Suprapubic skin (tissue), 4 donors: ENCODE data around the gene PTPRM.

ENCODE experiments used
- POLR2A ChIP-seq, 2 donors: fragments of 450-650 bp; IDR thresholded peaks; one replicate each; pipeline ENCODE4 v1.6.1; 2017; ENCODE audit warnings: antibody characterized with exemption in 2 of 2, mild to moderate bottlenecking in 2 of 2, moderate library complexity in 2 of 2
- POLR2AphosphoS5 ChIP-seq, 3 donors: sonication (generic); formaldehyde crosslinking; IDR thresholded peaks; one replicate each; pipeline ENCODE4 v1.6.1; 2017; ENCODE audit warnings: antibody characterized with exemption in 3 of 3
- TF ChIP-seq, protein P1 (sequence below), 2 donors: fragments of 200-600 bp in 1 of 2; fragments of 450-650 bp in 1 of 2; sonication (generic) in 1 of 2; IDR thresholded peaks; one replicate each; pipeline ENCODE4 v1.5.1; 2016 to 2019; ENCODE audit warnings: antibody characterized with exemption in 2 of 2, mild to moderate bottlenecking in 1 of 2, moderate library complexity in 1 of 2

DNA sequence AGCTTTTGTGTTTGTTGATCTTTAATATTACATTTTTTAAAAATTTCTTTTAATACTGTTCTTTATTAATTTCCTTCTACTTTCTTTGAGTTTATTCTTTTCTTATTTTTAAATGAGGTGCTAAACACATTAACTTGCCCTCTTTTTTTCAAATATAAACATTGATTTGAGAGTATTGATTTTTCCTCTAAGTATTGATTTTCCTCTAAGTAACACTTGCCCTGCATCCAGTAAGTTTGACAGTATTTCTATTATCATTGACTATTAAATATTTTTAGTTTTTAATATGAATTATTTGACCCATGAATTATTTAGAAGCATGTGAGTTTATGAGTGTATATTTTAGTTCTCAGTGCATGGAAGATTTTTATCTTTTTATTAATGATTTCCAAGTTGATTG lies 705.1 kb downstream of the PTPRM start:
- TF ChIP-seq POLR2A (IDR thresholded peaks at IDR 0.05) (no peak), POLR2AphosphoS5 (IDR thresholded peaks at IDR 0.05) (no peak)
- TF ChIP-seq, protein P1, sequence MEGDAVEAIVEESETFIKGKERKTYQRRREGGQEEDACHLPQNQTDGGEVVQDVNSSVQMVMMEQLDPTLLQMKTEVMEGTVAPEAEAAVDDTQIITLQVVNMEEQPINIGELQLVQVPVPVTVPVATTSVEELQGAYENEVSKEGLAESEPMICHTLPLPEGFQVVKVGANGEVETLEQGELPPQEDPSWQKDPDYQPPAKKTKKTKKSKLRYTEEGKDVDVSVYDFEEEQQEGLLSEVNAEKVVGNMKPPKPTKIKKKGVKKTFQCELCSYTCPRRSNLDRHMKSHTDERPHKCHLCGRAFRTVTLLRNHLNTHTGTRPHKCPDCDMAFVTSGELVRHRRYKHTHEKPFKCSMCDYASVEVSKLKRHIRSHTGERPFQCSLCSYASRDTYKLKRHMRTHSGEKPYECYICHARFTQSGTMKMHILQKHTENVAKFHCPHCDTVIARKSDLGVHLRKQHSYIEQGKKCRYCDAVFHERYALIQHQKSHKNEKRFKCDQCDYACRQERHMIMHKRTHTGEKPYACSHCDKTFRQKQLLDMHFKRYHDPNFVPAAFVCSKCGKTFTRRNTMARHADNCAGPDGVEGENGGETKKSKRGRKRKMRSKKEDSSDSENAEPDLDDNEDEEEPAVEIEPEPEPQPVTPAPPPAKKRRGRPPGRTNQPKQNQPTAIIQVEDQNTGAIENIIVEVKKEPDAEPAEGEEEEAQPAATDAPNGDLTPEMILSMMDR (IDR thresholded peaks at IDR 0.05): no peak
